Mucosa of rectum (tissue), 2 donors: Measurements from ENCODE around the gene ADGRB3.
"Not testable (repeated sequence)": the region's sequence is repeated elsewhere in the genome, so short reads cannot be mapped to it uniquely, and the experiment has no call there.

Experiments used
- H3K27ac ChIP-seq, 2 donors: one replicate each; pipeline ENCODE4 v1.7.0; 2013; ENCODE audit warnings: inconsistent platforms in 2 of 2, low read depth in 2 of 2, low read length in 2 of 2
- H3K27me3 ChIP-seq, 2 donors: one replicate each; pipeline ENCODE4 v1.7.0; 2013; ENCODE audit warnings: low read length in 2 of 2; ENCODE audit not compliant: control insufficient read depth in 2 of 2, insufficient read depth in 2 of 2
- H3K36me3 ChIP-seq, 2 donors: one replicate each; pipeline ENCODE4 v1.7.0; 2013; ENCODE audit warnings: low read length in 2 of 2; ENCODE audit not compliant: control insufficient read depth in 2 of 2, insufficient read depth in 2 of 2
- H3K4me1 ChIP-seq, 2 donors: one replicate each; pipeline ENCODE4 v1.7.0; 2013; ENCODE audit warnings: low read length in 2 of 2, mild to moderate bottlenecking in 1 of 2; ENCODE audit not compliant: control insufficient read depth in 2 of 2, insufficient read depth in 2 of 2
- H3K4me3 ChIP-seq, 2 donors: one replicate each; pipeline ENCODE4 v1.7.0; 2013; ENCODE audit warnings: low read length in 2 of 2
- H3K9ac ChIP-seq, 2 donors: one replicate each; pipeline ENCODE4 v1.7.0; 2013; ENCODE audit warnings: low read length in 2 of 2, low read depth in 1 of 2, mild to moderate bottlenecking in 1 of 2
- H3K9me3 ChIP-seq, 2 donors: one replicate each; pipeline ENCODE4 v1.7.0; 2013; ENCODE audit warnings: low read length in 2 of 2; ENCODE audit not compliant: control insufficient read depth in 2 of 2
- donor health status: healthy.
- donor health status: Normal muscosa, but diverticular disease.

ADGRB3 gene

GRCh38 chr6:68774843-68775242, 139.8 kb downstream of the ADGRB3 start:
- H3K4me3 ChIP-seq = no peak overlapping the region

DNA sequence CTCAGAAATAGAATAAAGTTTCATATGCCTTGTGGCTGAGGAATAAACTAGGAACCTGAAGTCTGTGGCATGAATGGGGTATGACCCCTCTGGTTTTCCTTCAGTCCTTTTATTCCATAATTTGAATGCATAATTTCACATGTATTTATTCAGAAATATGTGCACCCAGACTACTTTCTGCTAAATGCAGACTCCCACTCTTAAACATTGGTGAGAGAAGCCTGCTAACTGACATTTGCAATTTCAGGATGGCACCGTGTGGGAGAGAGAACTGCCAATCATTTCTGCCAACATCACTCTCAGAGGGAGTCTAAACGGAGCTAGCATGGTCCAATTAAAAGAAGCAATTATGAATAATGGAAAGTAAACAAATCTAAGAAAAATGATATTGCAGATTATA, 141.3 kb downstream of the ADGRB3 start:
- no peaks in the 10 kb centered on the region for H3K36me3 ChIP-seq
- no peak overlapping the region for H3K9ac ChIP-seq
- no peaks in the 10 kb centered on the region for H3K9me3 ChIP-seq
- no peaks in the 10 kb centered on the region for H3K4me1 ChIP-seq
- H3K27ac ChIP-seq = no peak overlapping the region
- no peak overlapping the region for H3K4me3 ChIP-seq
- H3K27me3 ChIP-seq = no peaks in the 10 kb centered on the region

More at GRCh38 chr6:68774843-68775242, 139.8 kb downstream of the ADGRB3 start:
- Histone ChIP-seq H3K9ac (no peak overlapping the region), H3K27ac (no peak overlapping the region), H3K9me3 (no peaks in the 10 kb centered on the region), H3K4me1 (no peaks in the 10 kb centered on the region), H3K36me3 (no peaks in the 10 kb centered on the region), H3K27me3 (no peaks in the 10 kb centered on the region)

DNA sequence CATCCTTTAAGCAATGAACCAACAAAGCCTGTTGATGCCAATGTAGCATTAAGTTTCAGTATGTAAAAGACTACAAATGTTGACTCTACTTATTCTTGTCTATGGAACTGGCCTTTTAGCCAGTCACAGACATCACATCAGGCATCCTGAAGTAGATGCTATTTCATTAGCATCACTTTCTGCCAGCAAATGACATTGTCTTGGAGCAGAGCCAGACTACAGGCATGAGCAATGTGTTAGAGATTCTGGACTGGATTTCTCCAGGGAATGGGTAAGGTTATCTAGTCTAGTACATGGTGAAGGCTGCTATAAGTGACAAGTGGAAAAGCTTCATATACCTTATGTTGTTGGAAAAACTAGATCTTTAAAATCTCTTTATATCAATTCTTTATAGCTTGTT, 142.9 kb downstream of the ADGRB3 start:
- Histone ChIP-seq H3K4me1 (no peaks in the 10 kb centered on the region), H3K27me3 (no peaks in the 10 kb centered on the region), H3K36me3 (no peaks in the 10 kb centered on the region), H3K4me3 (no peak overlapping the region), H3K9ac (no peak overlapping the region), H3K27ac (no peak overlapping the region), H3K9me3 (no peaks in the 10 kb centered on the region)

DNA sequence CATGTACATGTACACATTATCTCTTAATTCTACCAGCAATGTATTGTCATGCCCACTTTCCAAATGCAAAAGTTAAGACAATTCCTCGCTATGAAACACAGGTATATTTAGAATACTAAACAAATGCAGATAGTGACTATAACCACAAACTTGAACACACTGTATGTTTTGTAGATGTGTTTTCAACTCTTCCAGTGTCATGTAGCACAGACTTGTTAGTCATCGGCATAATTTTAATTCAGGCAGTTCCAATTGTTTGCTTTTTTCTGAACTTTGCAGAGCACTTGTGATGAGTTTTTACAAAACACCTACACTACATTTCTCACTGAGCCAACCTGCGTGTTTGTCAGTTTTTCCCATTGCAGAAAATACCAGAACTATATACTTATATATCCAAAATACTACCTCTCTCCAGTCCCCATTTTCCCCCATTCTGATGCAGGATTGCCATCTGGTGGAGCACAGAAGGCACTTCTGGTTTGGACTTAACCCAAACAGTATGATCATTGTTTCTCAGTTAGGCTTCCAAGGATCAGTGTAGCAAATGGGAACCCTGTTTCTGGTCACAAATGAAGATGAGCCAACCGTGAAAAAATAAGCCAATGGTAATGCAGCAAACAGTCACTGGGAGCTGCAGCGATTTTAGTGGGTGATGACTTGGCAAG, 143.4 kb downstream of the ADGRB3 start:
- Histone ChIP-seq H3K27ac (no peak overlapping the region), H3K4me3 (no peak overlapping the region), H3K4me1 (no peaks in the 10 kb centered on the region), H3K9me3 (no peaks in the 10 kb centered on the region), H3K27me3 (no peaks in the 10 kb centered on the region), H3K9ac (no peak overlapping the region), H3K36me3 (no peaks in the 10 kb centered on the region)

- no peak overlapping the region for H3K9ac ChIP-seq
These were observed 144.3 kb downstream of the ADGRB3 start for GRCh38 chr6:68779366-68779765.

GRCh38 chr6:68790128-68790527, 155.0 kb downstream of the ADGRB3 start:
- not testable (repeated sequence) for H3K9ac ChIP-seq, H3K27ac ChIP-seq, H3K4me1 ChIP-seq, H3K36me3 ChIP-seq, H3K27me3 ChIP-seq, H3K9me3 ChIP-seq, H3K4me3 ChIP-seq

More at GRCh38 chr6:68779366-68779765, 144.3 kb downstream of the ADGRB3 start:
- no peaks in the 10 kb centered on the region for H3K9me3 ChIP-seq
- H3K4me1 ChIP-seq = no peaks in the 10 kb centered on the region
- H3K4me3 ChIP-seq = no peak overlapping the region
- no peak overlapping the region for H3K27ac ChIP-seq
- H3K36me3 ChIP-seq = no peaks in the 10 kb centered on the region
- no peaks in the 10 kb centered on the region for H3K27me3 ChIP-seq

GRCh38 chr6:68814976-68815375, 179.9 kb downstream of the ADGRB3 start:
- H3K9me3 ChIP-seq, H3K4me1 ChIP-seq, H3K27me3 ChIP-seq, H3K9ac ChIP-seq, H3K36me3 ChIP-seq, H3K27ac ChIP-seq, H3K4me3 ChIP-seq: not testable (repeated sequence)

- Histone ChIP-seq H3K9ac (no peak overlapping the region), H3K4me1 (no peaks in the 10 kb centered on the region), H3K9me3 (no peaks in the 10 kb centered on the region), H3K4me3 (no peak overlapping the region), H3K27ac (no peak overlapping the region), H3K36me3 (no peaks in the 10 kb centered on the region), H3K27me3 (no peaks in the 10 kb centered on the region)
These were observed 191.4 kb downstream of the ADGRB3 start for GRCh38 chr6:68826501-68826900.

GRCh38 chr6:68834551-68834950, 199.5 kb downstream of the ADGRB3 start:
- Histone ChIP-seq H3K9ac (no peak overlapping the region), H3K4me1 (no peaks in the 10 kb centered on the region), H3K4me3 (no peak overlapping the region)

GRCh38 chr6:68838571-68838970, 203.5 kb downstream of the ADGRB3 start:
- Histone ChIP-seq H3K4me1 (no peaks in the 10 kb centered on the region), H3K9me3 (no peaks in the 10 kb centered on the region), H3K9ac (no peak overlapping the region), H3K27ac (no peak overlapping the region), H3K4me3 (no peak overlapping the region), H3K36me3 (no peaks in the 10 kb centered on the region), H3K27me3 (no peaks in the 10 kb centered on the region)

More at GRCh38 chr6:68834551-68834950, 199.5 kb downstream of the ADGRB3 start:
- Histone ChIP-seq H3K9me3 (no peaks in the 10 kb centered on the region), H3K27ac (no peak overlapping the region), H3K36me3 (no peaks in the 10 kb centered on the region), H3K27me3 (no peaks in the 10 kb centered on the region)

DNA sequence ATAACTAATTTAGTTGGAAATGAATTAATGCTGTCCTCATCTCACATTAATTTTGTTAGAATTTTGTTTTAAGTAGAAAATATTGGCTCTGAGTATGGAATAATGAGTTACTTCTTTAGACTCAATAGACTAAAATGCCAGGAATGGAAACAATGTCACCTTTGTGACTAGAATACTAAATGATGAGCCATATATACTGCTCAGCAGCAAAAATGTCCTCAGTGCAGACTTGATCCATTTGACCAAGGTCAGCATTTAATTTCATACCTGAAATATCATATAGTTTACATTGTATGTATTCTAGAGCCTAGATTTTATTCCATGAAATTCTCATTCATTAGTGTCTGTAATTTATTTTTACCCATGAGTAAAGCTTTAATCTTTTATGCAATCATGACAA, 217.7 kb downstream of the ADGRB3 start:
- Histone ChIP-seq H3K36me3 (no peaks in the 10 kb centered on the region), H3K9me3 (no peaks in the 10 kb centered on the region), H3K4me1 (no peaks in the 10 kb centered on the region), H3K9ac (no peak overlapping the region), H3K27ac (no peak overlapping the region), H3K27me3 (no peaks in the 10 kb centered on the region), H3K4me3 (no peak overlapping the region)
